Measurements from ENCODE around the gene NCK2.
A peak's percentile ranks its signal among the peaks of the same experiment; 100 is the strongest.

NCK2 gene

GRCh38 chr2:105736145-105736544 lies 8.6 kb upstream of the NCK2 start:
- DNase-seq (ENCODE audit: low spot score) = no peak

- DNase-seq (ENCODE audit: low spot score) = no peak
Measured at GRCh38 chr2:105737980-105738657, 6.6 kb upstream of the NCK2 start.

- no peak for DNase-seq (ENCODE audit: low spot score)
Measured at GRCh38 chr2:105738658-105739241, 6.0 kb upstream of the NCK2 start.

DNA sequence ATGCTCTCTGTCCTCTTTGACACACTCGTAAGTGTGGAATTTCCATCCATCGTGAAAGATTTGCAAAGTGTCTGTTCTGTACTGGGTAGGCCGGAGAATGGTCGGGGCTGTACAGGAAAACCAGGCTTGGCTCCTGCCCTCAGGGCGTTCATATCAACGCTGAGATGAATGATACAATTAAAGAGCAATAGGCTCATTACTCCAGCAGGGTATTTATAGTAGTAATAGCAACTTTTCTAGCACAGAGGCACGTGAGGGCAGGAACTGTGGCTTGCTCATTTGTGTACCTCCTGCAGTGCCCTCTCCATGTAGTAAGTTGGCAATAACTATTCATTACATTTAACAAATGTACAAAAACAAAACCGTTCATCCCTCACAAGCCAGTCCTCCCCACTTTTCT lies 5.3 kb upstream of the NCK2 start:
- DNase-seq (ENCODE audit: low spot score) = no peak

GRCh38 chr2:105739944-105740530 lies 4.7 kb upstream of the NCK2 start:
- no peak for DNase-seq (ENCODE audit: low spot score)

DNA sequence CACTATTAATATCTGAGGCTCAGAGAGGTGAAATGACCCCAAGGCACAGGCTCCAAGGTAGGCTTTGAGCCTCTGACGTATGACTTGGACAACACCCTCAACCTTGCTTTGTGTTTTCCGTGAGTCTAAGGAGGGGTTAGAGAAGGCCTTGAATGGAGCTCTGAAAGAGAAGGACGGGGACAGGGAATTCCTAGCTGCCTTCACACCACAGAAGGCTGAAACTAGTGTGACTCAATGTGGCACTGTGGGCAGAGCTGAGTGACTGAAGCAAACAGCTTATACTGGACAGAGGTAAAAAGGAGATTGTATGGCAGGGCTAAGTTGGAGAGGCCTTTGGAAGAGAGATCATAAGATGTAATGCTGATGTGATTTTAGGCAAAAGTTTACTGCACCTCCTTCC lies 3.5 kb upstream of the NCK2 start:
- DNase-seq (ENCODE audit: low spot score) = no peak

GRCh38 chr2:105741617-105742016 lies 3.1 kb upstream of the NCK2 start:
- no peak for DNase-seq (ENCODE audit: low spot score)

DNA sequence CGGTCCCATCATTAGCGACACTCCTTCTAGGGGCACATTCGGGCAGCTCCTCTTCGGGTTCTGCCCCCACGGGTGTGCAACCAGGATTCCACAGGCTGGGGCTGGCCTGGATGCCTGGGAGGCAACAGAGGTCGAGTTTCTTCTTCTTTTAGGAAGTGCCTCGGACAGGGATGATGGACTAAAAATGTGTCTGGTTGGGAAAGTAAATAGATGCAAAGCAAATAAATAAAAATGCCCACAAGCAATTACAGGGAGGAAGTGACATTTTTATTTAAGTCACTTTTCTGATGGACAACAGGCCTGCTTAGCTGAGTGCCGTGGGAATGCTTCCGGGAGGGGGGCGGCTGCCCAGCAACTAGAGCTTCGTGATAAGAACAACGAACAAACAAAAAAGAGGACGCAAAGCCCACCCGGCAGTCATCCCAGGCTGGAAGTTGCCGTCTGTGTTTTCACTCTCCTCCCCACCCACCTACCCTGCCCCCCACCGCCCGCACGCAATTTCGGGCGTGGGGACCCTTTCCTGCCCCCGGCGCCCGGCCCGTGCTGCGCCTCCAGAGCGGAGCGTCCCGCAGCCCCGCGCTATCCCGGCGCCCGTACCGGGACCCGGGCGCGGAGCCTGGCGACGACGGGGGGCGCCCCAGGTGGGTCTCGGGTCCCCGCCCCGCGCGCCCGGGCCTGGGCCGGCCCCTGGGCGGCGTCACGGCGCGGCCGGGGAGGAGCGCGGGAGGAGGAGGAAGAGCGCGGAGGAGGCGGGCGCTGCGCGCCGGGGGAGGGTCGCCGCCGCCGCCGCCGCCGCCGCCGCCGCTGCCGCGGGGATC lies 412 bp upstream of the NCK2 start:
- peak; percentile 95 for DNase-seq (ENCODE audit: low spot score)

DNA sequence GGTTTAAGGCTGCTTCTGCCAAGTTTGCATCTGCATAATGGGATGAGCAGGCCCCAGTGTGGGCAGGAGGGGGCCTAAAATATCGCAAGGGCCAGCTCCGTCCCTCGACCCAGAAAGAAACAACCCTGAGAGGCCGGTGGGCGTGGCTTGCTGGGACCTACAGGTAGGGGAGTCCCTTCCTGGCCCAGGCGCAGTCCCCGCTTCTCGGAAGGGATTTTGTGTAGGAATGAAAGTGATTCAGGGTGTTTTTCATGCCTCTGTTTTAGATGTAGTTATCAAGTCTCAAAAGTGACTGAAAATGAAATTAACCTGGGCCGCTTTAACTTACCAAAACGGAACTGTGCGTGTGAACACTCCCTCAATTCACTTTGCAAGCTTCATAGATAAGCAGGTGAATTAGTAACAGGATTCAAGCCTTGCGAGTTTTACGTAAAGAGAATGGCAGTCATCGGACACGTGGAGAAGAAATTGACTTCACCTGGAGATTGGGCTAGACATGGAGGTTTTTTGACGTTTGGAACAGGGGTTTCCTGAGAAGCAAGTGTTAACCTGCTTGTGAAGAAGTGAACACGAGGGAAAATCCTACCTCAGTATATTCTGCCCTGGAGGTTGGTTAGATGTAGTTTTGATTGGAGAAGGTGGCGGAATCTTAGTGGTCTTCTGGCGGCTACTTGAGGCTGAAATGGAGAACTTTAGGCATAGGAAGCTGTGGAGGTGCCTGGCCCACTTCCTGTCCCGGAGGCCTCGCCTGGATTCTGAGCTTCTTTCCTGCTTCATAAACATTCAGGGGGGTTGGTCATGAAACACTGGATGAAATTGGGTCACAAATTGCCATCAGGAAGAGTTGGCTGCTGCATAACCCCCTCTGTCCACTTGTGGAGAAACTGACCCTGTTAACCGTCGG lies 1.7 kb downstream of the NCK2 start:
- no peak for DNase-seq (ENCODE audit: low spot score)

GRCh38 chr2:105747254-105747894 lies 2.7 kb downstream of the NCK2 start:
- no peak for DNase-seq (ENCODE audit: low spot score)

- no peak for DNase-seq (ENCODE audit: low spot score)
Measured at GRCh38 chr2:105747991-105748390, 3.3 kb downstream of the NCK2 start.

DNA sequence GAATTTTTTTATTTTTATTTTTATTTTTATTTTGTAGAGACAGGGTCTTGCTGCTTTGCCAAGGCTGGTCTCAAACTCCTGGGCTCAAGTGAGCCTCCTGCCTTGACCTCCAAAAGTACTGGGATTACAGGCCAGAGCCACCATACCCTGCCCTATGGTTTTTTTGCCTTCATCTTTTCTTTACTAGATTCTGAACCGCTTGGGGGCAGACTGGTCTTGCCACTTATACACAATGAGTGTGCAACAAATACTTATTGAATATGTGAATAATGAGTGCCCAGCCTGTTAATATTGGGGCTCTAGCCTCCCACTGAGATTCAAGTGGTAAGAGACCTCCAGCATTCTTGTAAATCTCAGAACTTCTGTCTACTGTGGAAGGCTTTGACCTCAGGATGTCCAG lies 3.9 kb downstream of the NCK2 start:
- DNase-seq (ENCODE audit: low spot score) = no peak

GRCh38 chr2:105749583-105750400 lies 5.1 kb downstream of the NCK2 start:
- DNase-seq (ENCODE audit: low spot score) = no peak

- DNase-seq (ENCODE audit: low spot score) = no peak
Measured at GRCh38 chr2:105750735-105751134, 6.0 kb downstream of the NCK2 start.

- no peak for DNase-seq (ENCODE audit: low spot score)
Measured at GRCh38 chr2:105751272-105751671, 6.6 kb downstream of the NCK2 start.

- DNase-seq (ENCODE audit: low spot score) = no peak
Measured at GRCh38 chr2:105752691-105753358, 8.1 kb downstream of the NCK2 start.

DNA sequence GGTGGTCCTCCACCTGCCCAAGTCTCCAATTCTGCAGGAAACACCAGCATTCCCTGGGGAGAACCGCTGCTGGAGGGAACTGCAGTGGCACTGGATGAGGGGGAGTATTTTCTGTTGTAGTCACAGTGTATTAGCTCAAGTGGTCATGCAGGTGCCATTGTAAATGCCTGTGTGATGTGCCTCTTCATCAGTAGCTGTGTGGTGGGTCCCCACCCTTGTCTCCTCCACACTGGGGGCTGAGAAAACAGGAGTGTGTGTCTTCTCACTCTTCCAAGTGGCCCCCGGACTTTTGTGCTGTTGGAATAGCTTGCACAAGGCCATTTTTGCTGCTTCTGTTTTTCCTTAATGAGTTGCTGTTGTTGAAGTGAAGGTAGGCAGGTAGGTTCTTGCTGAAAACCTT lies 8.7 kb downstream of the NCK2 start:
- no peak for DNase-seq (ENCODE audit: low spot score)

- DNase-seq (ENCODE audit: low spot score) = no peak
Measured at GRCh38 chr2:105754011-105754410, 9.3 kb downstream of the NCK2 start.

GRCh38 chr2:105754994-105755393 lies 10.3 kb downstream of the NCK2 start:
- DNase-seq (ENCODE audit: low spot score) = no peak

GRCh38 chr2:105755895-105756294 lies 11.2 kb downstream of the NCK2 start:
- DNase-seq (ENCODE audit: low spot score) = no peak

All from AG20443 (cell line).